Keratinocyte (primary cell): ENCODE data around the gene GHRHR. TPM values are rescaled to one million over a fixed set of nuclear protein-coding genes. Genes with fewer than 3 reads are reported as not detected.

Experiments
- DNase-seq: peaks from one replicate; pipeline ENCODE4 v3.0.0-alpha.2; 2011; ENCODE audit warnings: low read depth, missing footprints, low spot score
- FAIRE-seq: peaks from 2 replicates; lab custom pipeline; 2011; peaks lifted over from hg19 to GRCh38; lab: Jason Lieb, UNC
- H2AFZ ChIP-seq: 2 replicates; pipeline ENCODE4 v1.6.0; 2012; ENCODE audit warnings: low read length, control low read depth, inconsistent platforms; ENCODE audit not compliant: control insufficient read depth
- H3K27ac ChIP-seq: 2 replicates; pipeline ENCODE4 v1.5.1; 2011; ENCODE audit warnings: low read length; ENCODE audit not compliant: control insufficient read depth, insufficient read depth
- H3K27me3 ChIP-seq: 3 replicates; pipeline ENCODE4 v1.6.0; 2011; ENCODE audit warnings: low read length; ENCODE audit not compliant: control insufficient read depth, insufficient read depth; ENCODE audit errors: extremely low read depth
- H3K36me3 ChIP-seq, 2 experiments: 2 replicates in 1 of 2; 3 replicates in 1 of 2; pipeline ENCODE4 v1.5.1; 2011; ENCODE audit warnings: low read length in 2 of 2, mild to moderate bottlenecking in 1 of 2; ENCODE audit not compliant: control insufficient read depth in 2 of 2, insufficient read depth in 2 of 2; ENCODE audit errors: extremely low read depth in 1 of 2
- H3K4me1 ChIP-seq: 3 replicates; pipeline ENCODE4 v1.5.1; 2011; ENCODE audit warnings: low read length; ENCODE audit not compliant: control insufficient read depth, insufficient read depth; ENCODE audit errors: extremely low read depth
- H3K4me2 ChIP-seq: 3 replicates; pipeline ENCODE4 v1.6.0; 2011; ENCODE audit warnings: low read depth, low read length; ENCODE audit not compliant: control insufficient read depth, insufficient read depth; ENCODE audit errors: extremely low read depth
- H3K4me3 ChIP-seq, 3 experiments: fragments of 200-600 bp in 1 of 3; sonication (generic) in 1 of 3; 2 replicates in 2 of 3; 3 replicates in 1 of 3; pipeline ENCODE4 v1.5.1; 2011 to 2016; ENCODE audit warnings: low read length in 3 of 3, mild to moderate bottlenecking in 3 of 3, control low read depth in 2 of 3, inconsistent platforms in 1 of 3, low read depth in 1 of 3, mixed read lengths in 1 of 3, mixed run types in 1 of 3, moderate library complexity in 1 of 3; ENCODE audit not compliant: control insufficient read depth in 2 of 3, insufficient read depth in 2 of 3; ENCODE audit errors: extremely low read depth in 1 of 3
- H3K79me2 ChIP-seq: 2 replicates; pipeline ENCODE4 v1.6.0; 2012; ENCODE audit warnings: low read length; ENCODE audit not compliant: control insufficient read depth, insufficient read depth
- H3K9ac ChIP-seq: 3 replicates; pipeline ENCODE4 v1.6.0; 2011; ENCODE audit warnings: low read length; ENCODE audit not compliant: control insufficient read depth, insufficient read depth; ENCODE audit errors: extremely low read depth
- H3K9me1 ChIP-seq: 3 replicates; pipeline ENCODE4 v1.6.0; 2011; ENCODE audit warnings: low read length; ENCODE audit not compliant: control insufficient read depth, insufficient read depth; ENCODE audit errors: extremely low read depth
- H3K9me3 ChIP-seq: 2 replicates; pipeline ENCODE4 v1.5.1; 2012; ENCODE audit warnings: low read depth, low read length; ENCODE audit not compliant: control insufficient read depth
- H4K20me1 ChIP-seq: 3 replicates; pipeline ENCODE4 v1.6.0; 2011; ENCODE audit warnings: low read length; ENCODE audit not compliant: control insufficient read depth, insufficient read depth; ENCODE audit errors: extremely low read depth
- CTCF ChIP-seq, 3 experiments: IDR thresholded peaks in 1 of 3; conservative IDR thresholded peaks in 1 of 3; optimal IDR thresholded peaks in 1 of 3; 2 replicates in 2 of 3; 3 replicates in 1 of 3; pipeline versions ENCODE3 to v1.5.1; 2011; ENCODE audit warnings: low read length in 3 of 3, mild to moderate bottlenecking in 3 of 3, moderate library complexity in 2 of 3, control low read depth in 1 of 3, inconsistent platforms in 1 of 3; ENCODE audit not compliant: insufficient read depth in 2 of 3; ENCODE audit errors: extremely low read depth in 1 of 3
- EZH2 ChIP-seq: IDR thresholded peaks from one replicate; pipeline ENCODE4 v1.6.1; 2012; ENCODE audit warnings: inconsistent platforms, mild to moderate bottlenecking, low read length, moderate library complexity
- dilution Hi-C: fragments of 300-500 bp; cut with MboI; formaldehyde crosslinking; loops from one replicate; pipeline ENCODE4 v1.7.0; 2020; ENCODE audit warnings: low sequenced_read_pairs; ENCODE audit not compliant: extremely low pct_ligation_motif_present
- polyA plus RNA-seq, 5 experiments: library from polyadenylated mRNA; depleted of rRNA in 3 of 5; stranded (reverse) in 3 of 5; stranded (forward) in 1 of 5; unstranded in 1 of 5; fragments of >200 nt; gene quantifications; 1 replicate in 1 of 5; 2 replicates in 3 of 5; 3 replicates in 1 of 5; pipeline versions ENCODE4 v1.2.1 to v1.2.3, GENCODE V29; 2011 to 2012; ENCODE audit warnings: missing spikeins in 2 of 5, low read depth in 1 of 5, low replicate concordance in 1 of 5

Gene GHRHR
- polyA plus RNA-seq, 1 donor (not counting 4 experiments of a cell fraction or from before 2014, with no cell fraction given) = not detected

- Histone ChIP-seq H2AFZ (no peak overlapping the region), H3K79me2 (no peaks in the 10 kb centered on the region), H3K9ac (no peak overlapping the region), H3K4me3 (no peak overlapping the region), H3K27me3 (no peaks in the 10 kb centered on the region), H3K4me1 (no peaks in the 10 kb centered on the region), H3K9me3 (no peaks in the 10 kb centered on the region), H3K9me1 (no peaks in the 10 kb centered on the region), H3K27ac (no peak overlapping the region), H3K36me3 (no peaks in the 10 kb centered on the region), H3K4me2 (no peak overlapping the region), H4K20me1 (no peaks in the 10 kb centered on the region)
- no peak for TF ChIP-seq CTCF (optimal IDR thresholded peaks at IDR 0.05 in 1 of 3, IDR thresholded peaks at IDR 0.05 in 1 of 3, conservative IDR thresholded peaks at IDR 0.05 in 1 of 3; ENCODE audit: extremely low read depth in 1 of 3, insufficient read depth in 2 of 3, low read length in 3 of 3)
- TF ChIP-seq EZH2 = no peak
- FAIRE-seq (no peak), DNase-seq (no peak)
- dilution Hi-C loops = no loop called here
Measured at GRCh38 chr7:30950197-30950596, 13.6 kb upstream of the GHRHR start.

GRCh38 chr7:30954914-30955313 lies 8.8 kb upstream of the GHRHR start:
- no peak overlapping the region for H3K27ac ChIP-seq
- H3K9ac ChIP-seq = no peak overlapping the region
- DNase-seq (no peak), FAIRE-seq (no peak)
- H3K9me1 ChIP-seq = no peaks in the 10 kb centered on the region
- H3K27me3 ChIP-seq = no peaks in the 10 kb centered on the region
- TF ChIP-seq EZH2 = no peak
- no peak for TF ChIP-seq CTCF (optimal IDR thresholded peaks at IDR 0.05 in 1 of 3, IDR thresholded peaks at IDR 0.05 in 1 of 3, conservative IDR thresholded peaks at IDR 0.05 in 1 of 3; ENCODE audit: extremely low read depth in 1 of 3, insufficient read depth in 2 of 3, low read length in 3 of 3)
- H3K79me2 ChIP-seq = no peaks in the 10 kb centered on the region
- H3K36me3 ChIP-seq = no peaks in the 10 kb centered on the region
- no peaks in the 10 kb centered on the region for H3K9me3 ChIP-seq
- dilution Hi-C loops = no loop called here
- H3K4me1 ChIP-seq = no peaks in the 10 kb centered on the region
- H3K4me2 ChIP-seq = no peak overlapping the region
- no peaks in the 10 kb centered on the region for H4K20me1 ChIP-seq
- H2AFZ ChIP-seq = no peak overlapping the region
- H3K4me3 ChIP-seq = no peak overlapping the region
